ENCODE results near the gene BECN2.

DNA sequence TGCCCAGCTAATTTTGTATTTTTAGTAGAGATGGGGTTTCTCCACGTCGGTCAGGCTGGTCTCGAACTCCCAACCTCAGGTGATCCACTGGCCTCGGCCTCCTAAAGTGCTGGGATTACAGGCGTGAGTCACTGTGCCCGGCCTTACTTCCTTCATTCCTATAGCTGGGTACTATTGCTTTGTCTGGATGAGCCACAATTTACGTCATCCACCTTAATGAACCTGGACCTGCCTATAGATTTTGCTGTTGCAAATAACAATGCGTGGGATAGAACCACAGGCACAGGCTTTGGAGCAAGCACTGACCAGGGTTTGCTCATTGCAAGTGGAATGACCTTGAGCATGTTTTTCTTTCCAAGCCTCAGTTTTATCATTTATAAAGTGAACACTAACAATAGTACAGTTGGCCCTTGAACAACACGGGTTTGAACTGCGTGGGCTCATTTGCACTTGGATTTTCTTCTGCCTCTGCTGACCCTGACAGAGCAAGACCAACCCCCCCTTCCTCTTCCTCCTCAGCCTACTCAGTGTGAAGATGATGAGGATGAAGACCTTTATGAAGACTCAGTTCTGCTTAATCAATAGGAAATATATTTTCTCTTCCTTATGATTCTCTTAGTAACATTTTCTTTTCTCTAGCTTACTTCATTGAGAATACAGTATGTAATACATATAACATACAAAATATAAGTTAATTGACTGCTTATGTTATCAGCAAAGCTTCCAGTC, 33.3 kb upstream of the BECN2 start:
- TF ChIP-seq EP300 (IDR thresholded peaks at IDR 0.05; ENCODE audit: low read depth) (no peak), POLR2A (IDR thresholded peaks at IDR 0.05) (no peak)
- TF ChIP-seq, protein P1, sequence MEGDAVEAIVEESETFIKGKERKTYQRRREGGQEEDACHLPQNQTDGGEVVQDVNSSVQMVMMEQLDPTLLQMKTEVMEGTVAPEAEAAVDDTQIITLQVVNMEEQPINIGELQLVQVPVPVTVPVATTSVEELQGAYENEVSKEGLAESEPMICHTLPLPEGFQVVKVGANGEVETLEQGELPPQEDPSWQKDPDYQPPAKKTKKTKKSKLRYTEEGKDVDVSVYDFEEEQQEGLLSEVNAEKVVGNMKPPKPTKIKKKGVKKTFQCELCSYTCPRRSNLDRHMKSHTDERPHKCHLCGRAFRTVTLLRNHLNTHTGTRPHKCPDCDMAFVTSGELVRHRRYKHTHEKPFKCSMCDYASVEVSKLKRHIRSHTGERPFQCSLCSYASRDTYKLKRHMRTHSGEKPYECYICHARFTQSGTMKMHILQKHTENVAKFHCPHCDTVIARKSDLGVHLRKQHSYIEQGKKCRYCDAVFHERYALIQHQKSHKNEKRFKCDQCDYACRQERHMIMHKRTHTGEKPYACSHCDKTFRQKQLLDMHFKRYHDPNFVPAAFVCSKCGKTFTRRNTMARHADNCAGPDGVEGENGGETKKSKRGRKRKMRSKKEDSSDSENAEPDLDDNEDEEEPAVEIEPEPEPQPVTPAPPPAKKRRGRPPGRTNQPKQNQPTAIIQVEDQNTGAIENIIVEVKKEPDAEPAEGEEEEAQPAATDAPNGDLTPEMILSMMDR (IDR thresholded peaks at IDR 0.05): no peak

All from transverse colon (tissue), 3 donors.